Lung (tissue), 12 donors: Measurements from ENCODE around the gene KCP. TPM values are rescaled to one million over a fixed set of nuclear protein-coding genes. Genes with fewer than 3 reads are reported as not detected.

Experiments used
- ATAC-seq: fragments of 200-7000 bp; cut with Tn5 transposase; one replicate; pipeline ENCODE4 v1.9.1; 2020; ENCODE audit warnings: moderate number of reproducible peaks; ENCODE audit not compliant: insufficient read depth, low FRiP score
- DNase-seq, 3 donors: peaks; one replicate each; pipeline ENCODE4 v3.0.0-alpha.2; 2013 to 2017
- H3K27ac ChIP-seq, 2 donors: one replicate each; pipeline ENCODE4 v1.5.1; 2013; ENCODE audit warnings: mild to moderate bottlenecking in 2 of 2, moderate library complexity in 2 of 2, control low read depth in 1 of 2, inconsistent platforms in 1 of 2, low read depth in 1 of 2, low read length in 1 of 2
- H3K27me3 ChIP-seq, 3 donors: one replicate each; pipeline ENCODE4 v1.5.1; 2013; ENCODE audit warnings: low read length in 2 of 3; ENCODE audit not compliant: control insufficient read depth in 3 of 3, insufficient read depth in 3 of 3
- H3K36me3 ChIP-seq, 4 donors: one replicate each; pipeline ENCODE4 v1.5.1; 2013; ENCODE audit warnings: low read length in 4 of 4, mild to moderate bottlenecking in 1 of 4, moderate library complexity in 1 of 4; ENCODE audit not compliant: control insufficient read depth in 4 of 4, insufficient read depth in 4 of 4
- H3K4me1 ChIP-seq, 5 donors: one replicate each; pipeline ENCODE4 v1.5.1; 2013; ENCODE audit warnings: low read length in 5 of 5, mild to moderate bottlenecking in 2 of 5, moderate library complexity in 1 of 5; ENCODE audit not compliant: control insufficient read depth in 5 of 5, insufficient read depth in 5 of 5
- H3K4me3 ChIP-seq: one replicate; pipeline ENCODE4 v1.5.1; 2013; ENCODE audit warnings: mild to moderate bottlenecking, control low read depth, moderate library complexity
- H3K9ac ChIP-seq, 2 donors: one replicate each; pipeline ENCODE4 v1.5.1; 2013; ENCODE audit warnings: low read length in 2 of 2, control low read depth in 1 of 2; ENCODE audit not compliant: insufficient read depth in 1 of 2
- H3K9me3 ChIP-seq, 4 donors: one replicate each; pipeline ENCODE4 v1.5.1; 2013; ENCODE audit warnings: low read length in 3 of 4, mild to moderate bottlenecking in 1 of 4, moderate library complexity in 1 of 4; ENCODE audit not compliant: control insufficient read depth in 4 of 4, insufficient read depth in 3 of 4
- WGBS, 2 donors: extraction: QIAGEN DNeasy Blood & Tissue Kit; methylation state at CpG; one replicate each; pipeline ENCODE4 v1.1.7; 2013; 5-methylcytosine and 5-hydroxymethylcytosine counted together
- polyA plus RNA-seq, 2 donors: library from polyadenylated mRNA; stranded (reverse); fragments of 200-250 nt; gene quantifications; one replicate each; pipeline ENCODE4 v1.2.1, GENCODE V29; 2013
- total RNA-seq, 2 donors: library from RNA; depleted of rRNA in 1 of 2; stranded (reverse); fragments of >200 nt in 1 of 2; gene quantifications; one replicate each; pipeline ENCODE4 v1.2.1, GENCODE V29; 2014 to 2021
- TF ChIP-seq, protein P1 (sequence below): IDR thresholded peaks from 2 replicates; pipeline ENCODE4 v1.5.1; 2012; ENCODE audit warnings: mild to moderate bottlenecking; ENCODE audit errors: control extremely low read depth, extremely low read depth
- donor health status: control.
- donor health status: control.
- donor health status: Bipolar disorder and iron deficiency.
- donor health status: healthy.
- donor health status: DM: yes; HTN: yes; CAD: no.

KCP gene
- total and polyA plus RNA-seq, 4 donors, result 0.22 to 3.9 (median 0.56) TPM

- Histone ChIP-seq H3K9ac (no peak overlapping the region), H3K4me3 (no peak overlapping the region), H3K36me3 (peaks cover 7 to 26% (median 21%) of the 10 kb centered on the region in 4 donors), H3K9me3 (no peaks in the 10 kb centered on the region), H3K27ac (no peak overlapping the region), H3K27me3 (no peaks in the 10 kb centered on the region), H3K4me1 (no peaks in the 10 kb centered on the region)
- no peak for ATAC-seq
- 68 to 79% methylated on average over 15 of the region's 15 CpGs for WGBS, 2 donors
- TF ChIP-seq, protein P1, sequence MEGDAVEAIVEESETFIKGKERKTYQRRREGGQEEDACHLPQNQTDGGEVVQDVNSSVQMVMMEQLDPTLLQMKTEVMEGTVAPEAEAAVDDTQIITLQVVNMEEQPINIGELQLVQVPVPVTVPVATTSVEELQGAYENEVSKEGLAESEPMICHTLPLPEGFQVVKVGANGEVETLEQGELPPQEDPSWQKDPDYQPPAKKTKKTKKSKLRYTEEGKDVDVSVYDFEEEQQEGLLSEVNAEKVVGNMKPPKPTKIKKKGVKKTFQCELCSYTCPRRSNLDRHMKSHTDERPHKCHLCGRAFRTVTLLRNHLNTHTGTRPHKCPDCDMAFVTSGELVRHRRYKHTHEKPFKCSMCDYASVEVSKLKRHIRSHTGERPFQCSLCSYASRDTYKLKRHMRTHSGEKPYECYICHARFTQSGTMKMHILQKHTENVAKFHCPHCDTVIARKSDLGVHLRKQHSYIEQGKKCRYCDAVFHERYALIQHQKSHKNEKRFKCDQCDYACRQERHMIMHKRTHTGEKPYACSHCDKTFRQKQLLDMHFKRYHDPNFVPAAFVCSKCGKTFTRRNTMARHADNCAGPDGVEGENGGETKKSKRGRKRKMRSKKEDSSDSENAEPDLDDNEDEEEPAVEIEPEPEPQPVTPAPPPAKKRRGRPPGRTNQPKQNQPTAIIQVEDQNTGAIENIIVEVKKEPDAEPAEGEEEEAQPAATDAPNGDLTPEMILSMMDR, result no peak
- no peak for DNase-seq
Measured at GRCh38 chr7:128954830-128955802, 44.6 kb upstream of the KCP start.

DNA sequence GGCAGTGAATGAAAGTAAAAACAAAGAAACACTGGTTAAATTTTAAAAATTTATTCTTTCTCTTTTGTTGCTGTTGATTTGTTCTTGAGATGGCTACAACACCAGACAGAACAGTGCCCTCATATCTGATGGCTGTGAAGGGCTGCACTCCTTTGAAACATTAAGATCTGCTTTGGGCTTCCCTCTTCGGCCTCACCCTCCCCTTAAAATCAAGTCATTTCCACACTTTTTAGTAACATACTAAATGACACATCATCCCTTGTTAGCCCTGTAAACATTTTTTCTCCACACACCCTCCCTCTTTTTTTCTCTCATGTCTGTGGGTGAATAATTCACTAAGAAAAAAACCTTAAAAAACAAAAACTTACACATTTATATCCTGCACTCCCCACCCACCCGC is 43.6 kb upstream of the KCP start:
- ATAC-seq, result no peak

DNA sequence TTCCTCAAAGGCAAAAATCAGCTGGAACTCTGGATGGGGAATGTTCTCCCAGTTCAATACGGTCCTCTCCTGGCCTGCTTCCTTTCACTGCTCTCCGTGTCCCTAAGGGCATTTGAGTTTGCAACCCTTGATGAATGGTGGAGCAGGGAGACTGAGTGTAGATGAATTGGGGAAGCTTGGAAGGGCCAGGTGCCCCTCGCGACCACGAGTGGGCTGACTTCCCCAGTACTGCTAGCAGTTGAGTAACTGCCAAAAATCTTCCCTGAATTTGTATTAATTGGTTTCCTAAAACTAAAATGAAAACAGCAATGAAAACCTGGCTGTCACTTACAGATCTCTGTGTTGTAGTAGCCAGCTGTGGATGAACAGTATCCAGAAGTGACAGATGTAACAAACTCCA is 40.8 kb upstream of the KCP start:
- Histone ChIP-seq H3K4me3 (no peak overlapping the region), H3K27me3 (no peaks in the 10 kb centered on the region), H3K4me1 (peaks cover 0 to 9% (median 0%) of the 10 kb centered on the region in 5 donors), H3K9ac (no peak overlapping the region), H3K9me3 (no peaks in the 10 kb centered on the region), H3K27ac (no peak overlapping the region), H3K36me3 (peaks cover 3 to 17% (median 8%) of the 10 kb centered on the region in 4 donors)
- 44 to 70% methylated on average over 5 of the region's 5 CpGs for WGBS, 2 donors
- ATAC-seq (no peak), DNase-seq (no peak)
- TF ChIP-seq, protein P1, result no peak

More for the DNA sequence above, 43.6 kb upstream of the KCP start:
- Histone ChIP-seq H3K4me3 (no peak overlapping the region), H3K4me1 (peaks cover 0 to 2% (median 0%) of the 10 kb centered on the region in 5 donors), H3K9me3 (no peaks in the 10 kb centered on the region), H3K27ac (no peak overlapping the region), H3K27me3 (no peaks in the 10 kb centered on the region), H3K36me3 (peaks cover 7 to 23% (median 19%) of the 10 kb centered on the region in 4 donors), H3K9ac (no peak overlapping the region)
- TF ChIP-seq, protein P1, result no peak
- WGBS, 2 donors, result 92 to 96% methylated on average over 2 of the region's 2 CpGs
- no peak for DNase-seq
